ENCODE data around the gene KDM5B. TPM values are rescaled to one million over a fixed set of nuclear protein-coding genes. Genes with fewer than 3 reads are reported as not detected.

The KDM5B gene
- total RNA-seq, 1 experiment from 2014 or later, result 71.2 TPM

- intact Hi-C loops (cut with micrococcal nuclease; ENCODE audit: unreplicated experiment), result no loop called here
- Histone ChIP-seq H3K4me3 (ENCODE audit: low read depth, low read length, poor library complexity, severe bottlenecking) (no peak overlapping the region), H3K27me3 (replicated peaks; ENCODE audit: insufficient read depth, low read depth, low read length, poor library complexity) (no peaks in the 10 kb centered on the region), H3K9me3 (ENCODE audit: low read depth, low read length, poor library complexity, severe bottlenecking) (no peaks in the 10 kb centered on the region), H3K4me1 (ENCODE audit: insufficient read depth, low read length, poor library complexity, severe bottlenecking) (no peaks in the 10 kb centered on the region), H3K27ac (ENCODE audit: low read depth, low read length, poor library complexity, severe bottlenecking) (no peak overlapping the region), H3K36me3 (ENCODE audit: insufficient read depth, low read length, poor library complexity, severe bottlenecking) (no peaks in the 10 kb centered on the region)
- ChIA-PET POLR2A (ENCODE audit: low non-redundant PET) (no interaction called here), CTCF (no interaction called here)
- BruUV-seq (replicated peaks), result no TSS peak
- TF ChIP-seq CTCF (conservative IDR thresholded peaks at IDR 0.05; ENCODE audit: low read depth, low read length), result no peak
- TF ChIP-seq EZH2 (IDR thresholded peaks at IDR 0.05; ENCODE audit: borderline replicate concordance, low read depth, low read length, poor library complexity, severe bottlenecking), result no peak
- DNase-seq (ENCODE audit: low spot score), result no peak
Observed at GRCh38 chr1:202843081-202843480, 34.9 kb upstream of the KDM5B start.

GRCh38 chr1:202837746-202838262 lies 29.6 kb upstream of the KDM5B start:
- CTCF ChIA-PET, result no interaction called here
- TF ChIP-seq EZH2 (IDR thresholded peaks at IDR 0.05; ENCODE audit: borderline replicate concordance, low read depth, low read length, poor library complexity, severe bottlenecking) (no peak), CTCF (conservative IDR thresholded peaks at IDR 0.05; ENCODE audit: low read depth, low read length) (no peak)
- no peak for DNase-seq (ENCODE audit: low spot score)
- Histone ChIP-seq H3K36me3 (ENCODE audit: insufficient read depth, low read length, poor library complexity, severe bottlenecking) (no peaks in the 10 kb centered on the region), H3K4me1 (ENCODE audit: insufficient read depth, low read length, poor library complexity, severe bottlenecking) (no peaks in the 10 kb centered on the region), H3K9me3 (ENCODE audit: low read depth, low read length, poor library complexity, severe bottlenecking) (no peaks in the 10 kb centered on the region), H3K4me3 (ENCODE audit: low read depth, low read length, poor library complexity, severe bottlenecking) (no peak overlapping the region), H3K27me3 (replicated peaks; ENCODE audit: insufficient read depth, low read depth, low read length, poor library complexity) (no peaks in the 10 kb centered on the region), H3K27ac (ENCODE audit: low read depth, low read length, poor library complexity, severe bottlenecking) (no peak overlapping the region)
- POLR2A ChIA-PET (ENCODE audit: low non-redundant PET), result no interaction called here
- BruUV-seq (replicated peaks), result no TSS peak
- intact Hi-C loops (cut with micrococcal nuclease; ENCODE audit: unreplicated experiment), result no loop called here

GRCh38 chr1:202836623-202837403 lies 28.6 kb upstream of the KDM5B start:
- ChIA-PET CTCF (no interaction called here), POLR2A (ENCODE audit: low non-redundant PET) (no interaction called here)
- no peaks in the 10 kb centered on the region for H3K27me3 ChIP-seq (replicated peaks; ENCODE audit: insufficient read depth, low read depth, low read length, poor library complexity)
- H3K27ac ChIP-seq (ENCODE audit: low read depth, low read length, poor library complexity, severe bottlenecking), result no peak overlapping the region
- no TSS peak for BruUV-seq (replicated peaks)
- H3K4me1 ChIP-seq (ENCODE audit: insufficient read depth, low read length, poor library complexity, severe bottlenecking), result no peaks in the 10 kb centered on the region
- intact Hi-C loops (cut with micrococcal nuclease; ENCODE audit: unreplicated experiment), result no loop called here
- H3K36me3 ChIP-seq (ENCODE audit: insufficient read depth, low read length, poor library complexity, severe bottlenecking), result no peaks in the 10 kb centered on the region
- H3K9me3 ChIP-seq (ENCODE audit: low read depth, low read length, poor library complexity, severe bottlenecking), result no peaks in the 10 kb centered on the region
- TF ChIP-seq CTCF (conservative IDR thresholded peaks at IDR 0.05; ENCODE audit: low read depth, low read length) (no peak), EZH2 (IDR thresholded peaks at IDR 0.05; ENCODE audit: borderline replicate concordance, low read depth, low read length, poor library complexity, severe bottlenecking) (no peak)
- H3K4me3 ChIP-seq (ENCODE audit: low read depth, low read length, poor library complexity, severe bottlenecking), result no peak overlapping the region
- no peak for DNase-seq (ENCODE audit: low spot score)
